OCI-LY3 (cell line): Measurements from ENCODE around the gene DPF3.

Experiments used
- H2AFZ ChIP-seq: fragments of 200-600, 300-600 bp; shearing (Covaris generic); 2 replicates; pipeline ENCODE4 v1.6.0; 2014; ENCODE audit warnings: antibody characterized with exemption, low read depth, low read length
- H3K27ac ChIP-seq: fragments of 200-600, 300-600 bp; sonication (generic); 2 replicates; pipeline ENCODE4 v1.5.1; 2014; ENCODE audit warnings: mild to moderate bottlenecking, low read length, moderate library complexity, mixed read lengths
- H3K27me3 ChIP-seq: fragments of 200-600, 300-600 bp; sonication (generic); 2 replicates; pipeline ENCODE4 v1.6.1; 2014; ENCODE audit warnings: low read depth, low read length, mixed read lengths
- H3K36me3 ChIP-seq: fragments of 200-600, 300-600 bp; sonication (generic); replicated peaks from 2 replicates; pipeline ENCODE3; 2014; ENCODE audit warnings: low read depth, low read length, mixed read lengths
- H3K4me1 ChIP-seq: fragments of 300-600, 200-600 bp; sonication (generic); 2 replicates; pipeline ENCODE4 v1.6.1; 2014; ENCODE audit warnings: low read length, mixed read lengths
- H3K4me2 ChIP-seq: fragments of 200-600, 300-600 bp; sonication (generic); 2 replicates; pipeline ENCODE4 v1.6.1; 2014; ENCODE audit warnings: low read length, mixed read lengths
- H3K4me3 ChIP-seq: fragments of 300-600, 200-600 bp; sonication (generic); 2 replicates; pipeline ENCODE4 v1.5.1; 2014; ENCODE audit warnings: antibody characterized with exemption, mild to moderate bottlenecking, low read length, moderate library complexity
- H3K79me2 ChIP-seq: fragments of 300-600, 200-600 bp; shearing (Covaris generic); 2 replicates; pipeline ENCODE4 v1.6.1; 2014; ENCODE audit warnings: mild to moderate bottlenecking, low read length, mixed read lengths
- H3K9ac ChIP-seq: fragments of 300-600, 200-600 bp; shearing (Covaris generic); 2 replicates; pipeline ENCODE4 v1.6.0; 2014; ENCODE audit warnings: mild to moderate bottlenecking, low read length, moderate library complexity
- H3K9me3 ChIP-seq: fragments of 200-600, 300-600 bp; shearing (Covaris generic); 2 replicates; pipeline ENCODE4 v1.6.1; 2014; ENCODE audit warnings: low read length, mixed read lengths; ENCODE audit not compliant: insufficient read depth
- H4K20me1 ChIP-seq: fragments of 200-600, 300-600 bp; sonication (generic); 2 replicates; pipeline ENCODE4 v1.6.1; 2016; ENCODE audit warnings: low read length, mixed read lengths; ENCODE audit not compliant: insufficient read depth
- EZH2phosphoT487 ChIP-seq: fragments of 200-600 bp; shearing (Covaris generic); IDR thresholded peaks from 2 replicates; pipeline ENCODE4 v1.6.1; 2018; ENCODE audit warnings: antibody characterized with exemption, mixed run types, low read depth
- TF ChIP-seq, protein P1 (sequence below): fragments of 200-600, 300-600 bp; sonication (generic); IDR thresholded peaks from 2 replicates; pipeline ENCODE4 v1.5.1; 2014; ENCODE audit warnings: antibody characterized with exemption, low read length, low read depth

The DPF3 gene

DNA sequence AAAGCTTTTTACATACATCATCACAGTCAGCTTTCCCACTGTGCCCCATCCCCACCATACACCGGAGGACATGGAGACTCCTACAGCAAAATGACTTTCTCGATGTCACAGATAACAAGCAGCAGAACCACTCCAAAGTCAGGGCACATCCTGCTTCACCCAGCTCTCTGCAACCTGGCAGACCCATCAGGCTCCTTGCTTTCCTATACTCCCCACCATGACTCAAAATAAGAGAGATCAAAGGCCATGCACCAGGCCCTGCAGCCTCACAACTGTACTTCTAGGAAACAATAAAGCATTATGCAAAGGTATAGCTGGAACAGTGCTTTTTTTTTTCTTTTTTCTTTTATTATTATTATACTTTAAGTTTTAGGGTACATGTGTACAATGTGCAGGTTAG is 187.4 kb downstream of the DPF3 start:
- no peaks in the 10 kb centered on the region for H3K79me2 ChIP-seq
- H3K4me3 ChIP-seq = no peak overlapping the region
- no peaks in the 10 kb centered on the region for H3K27me3 ChIP-seq
- H3K9me3 ChIP-seq = no peaks in the 10 kb centered on the region
- no peak overlapping the region for H3K27ac ChIP-seq
- TF ChIP-seq, protein P1, sequence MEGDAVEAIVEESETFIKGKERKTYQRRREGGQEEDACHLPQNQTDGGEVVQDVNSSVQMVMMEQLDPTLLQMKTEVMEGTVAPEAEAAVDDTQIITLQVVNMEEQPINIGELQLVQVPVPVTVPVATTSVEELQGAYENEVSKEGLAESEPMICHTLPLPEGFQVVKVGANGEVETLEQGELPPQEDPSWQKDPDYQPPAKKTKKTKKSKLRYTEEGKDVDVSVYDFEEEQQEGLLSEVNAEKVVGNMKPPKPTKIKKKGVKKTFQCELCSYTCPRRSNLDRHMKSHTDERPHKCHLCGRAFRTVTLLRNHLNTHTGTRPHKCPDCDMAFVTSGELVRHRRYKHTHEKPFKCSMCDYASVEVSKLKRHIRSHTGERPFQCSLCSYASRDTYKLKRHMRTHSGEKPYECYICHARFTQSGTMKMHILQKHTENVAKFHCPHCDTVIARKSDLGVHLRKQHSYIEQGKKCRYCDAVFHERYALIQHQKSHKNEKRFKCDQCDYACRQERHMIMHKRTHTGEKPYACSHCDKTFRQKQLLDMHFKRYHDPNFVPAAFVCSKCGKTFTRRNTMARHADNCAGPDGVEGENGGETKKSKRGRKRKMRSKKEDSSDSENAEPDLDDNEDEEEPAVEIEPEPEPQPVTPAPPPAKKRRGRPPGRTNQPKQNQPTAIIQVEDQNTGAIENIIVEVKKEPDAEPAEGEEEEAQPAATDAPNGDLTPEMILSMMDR = no peak
- TF ChIP-seq EZH2phosphoT487 = no peak
- no peak overlapping the region for H2AFZ ChIP-seq
- no peak overlapping the region for H3K9ac ChIP-seq
- no peak overlapping the region for H3K4me2 ChIP-seq
- H3K4me1 ChIP-seq = no peaks in the 10 kb centered on the region
- no peaks in the 10 kb centered on the region for H4K20me1 ChIP-seq
- no peaks in the 10 kb centered on the region for H3K36me3 ChIP-seq

DNA sequence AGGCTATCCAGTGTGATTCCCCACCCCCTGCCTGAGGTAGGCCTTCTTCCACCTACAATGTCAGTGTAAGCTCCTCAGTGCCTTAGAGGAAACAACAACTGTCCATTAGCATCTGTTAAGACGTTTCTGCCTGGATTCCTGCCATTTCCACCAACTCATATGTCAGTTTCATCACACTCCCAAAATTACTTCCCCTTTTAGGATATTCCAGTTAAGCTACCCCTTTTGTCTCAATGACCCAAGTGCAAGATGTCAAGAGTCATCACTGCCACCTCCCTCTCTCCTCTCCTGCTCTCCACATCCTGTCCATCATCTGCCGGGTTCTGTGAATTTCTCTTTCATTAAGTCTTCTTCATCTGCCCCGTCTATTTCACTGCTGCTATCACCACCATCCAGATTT is 189.4 kb downstream of the DPF3 start:
- Histone ChIP-seq H3K4me3 (no peak overlapping the region), H3K79me2 (no peaks in the 10 kb centered on the region), H3K9ac (no peak overlapping the region), H3K4me1 (peaks cover 7% of the 10 kb centered on the region), H2AFZ (no peak overlapping the region), H4K20me1 (no peaks in the 10 kb centered on the region), H3K36me3 (no peaks in the 10 kb centered on the region), H3K4me2 (no peak overlapping the region), H3K9me3 (no peaks in the 10 kb centered on the region), H3K27me3 (no peaks in the 10 kb centered on the region), H3K27ac (no peak overlapping the region)
- TF ChIP-seq, protein P1 = no peak
- TF ChIP-seq EZH2phosphoT487 = no peak

DNA sequence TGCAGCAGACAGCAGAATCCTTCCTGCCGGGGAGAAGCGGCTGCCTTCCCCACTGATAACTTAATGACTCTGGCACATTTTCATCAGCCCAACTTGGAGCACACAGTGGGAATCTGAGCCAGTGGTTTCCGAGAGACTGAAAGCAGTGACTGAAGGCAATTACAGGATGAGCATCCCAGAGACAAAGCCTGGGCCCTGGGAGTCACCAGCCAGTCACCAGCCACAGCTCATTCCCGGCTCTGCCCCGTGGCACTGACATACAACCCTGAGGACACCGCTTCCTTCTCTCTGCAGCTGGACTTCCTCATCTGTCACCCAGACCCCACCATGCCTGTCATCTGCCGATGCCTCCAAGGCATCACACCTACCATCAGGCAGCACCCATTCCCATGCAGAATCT is 192.3 kb downstream of the DPF3 start:
- Histone ChIP-seq H3K27ac (no peak overlapping the region), H3K9ac (no peak overlapping the region), H2AFZ (no peak overlapping the region), H3K4me2 (no peak overlapping the region), H3K36me3 (no peaks in the 10 kb centered on the region), H4K20me1 (no peaks in the 10 kb centered on the region), H3K4me1 (peaks cover 7% of the 10 kb centered on the region), H3K27me3 (no peaks in the 10 kb centered on the region), H3K4me3 (no peak overlapping the region), H3K9me3 (no peaks in the 10 kb centered on the region), H3K79me2 (no peaks in the 10 kb centered on the region)
- TF ChIP-seq, protein P1 = no peak
- no peak for TF ChIP-seq EZH2phosphoT487

DNA sequence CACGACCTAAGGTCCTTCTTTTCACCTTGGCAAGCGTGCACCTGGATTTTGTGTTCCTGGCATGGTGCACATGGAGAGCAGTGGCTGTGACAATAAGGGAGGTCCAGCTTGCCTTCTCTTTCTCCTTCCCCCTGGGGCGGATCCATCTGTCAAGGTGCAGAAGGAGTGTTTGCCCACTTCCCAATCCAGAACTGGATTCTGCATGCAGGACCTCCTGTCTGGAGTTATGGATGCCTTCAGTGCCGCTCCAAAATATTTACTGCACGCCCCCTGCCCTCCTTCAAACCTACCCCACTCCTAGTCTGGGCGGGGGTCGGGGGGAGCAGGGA is 192.7 kb downstream of the DPF3 start:
- peaks cover 7% of the 10 kb centered on the region for H3K4me1 ChIP-seq
- H3K9ac ChIP-seq = no peak overlapping the region
- H4K20me1 ChIP-seq = no peaks in the 10 kb centered on the region
- TF ChIP-seq, protein P1 = no peak
- no peak for TF ChIP-seq EZH2phosphoT487
- H3K4me3 ChIP-seq = no peak overlapping the region
- no peaks in the 10 kb centered on the region for H3K36me3 ChIP-seq
- no peak overlapping the region for H3K27ac ChIP-seq
- H3K79me2 ChIP-seq = no peaks in the 10 kb centered on the region
- H3K4me2 ChIP-seq = no peak overlapping the region
- no peaks in the 10 kb centered on the region for H3K9me3 ChIP-seq
- no peak overlapping the region for H2AFZ ChIP-seq
- no peaks in the 10 kb centered on the region for H3K27me3 ChIP-seq
